HG03439 (cell line): ENCODE results near the gene MYH7B.

Experiments
- ATAC-seq: cut with Tn5 transposase; IDR thresholded peaks from one replicate; pipeline ENCODE4 v1.9.1; 2021; ENCODE audit warnings: mild to moderate bottlenecking, moderate library complexity; ENCODE audit not compliant: unreplicated experiment

The MYH7B gene

GRCh38 chr20:34955231-34956040 is at the start of gene MYH7B, which contains the start of gene GSS:
Gene MYH7B, plus strand, starts transcription at chr20:34955868. Its CDS starts 22,138 bp downstream, at chr20:34978006.
Gene GSS, minus strand, starts transcription at chr20:34955806. Its CDS starts 3,954 bp downstream, at chr20:34951852.
- peak; percentile 92 for ATAC-seq

- no peak for ATAC-seq
Measured at GRCh38 chr20:34907616-34908469, 47.8 kb upstream of the MYH7B start.

- no peak for ATAC-seq
Measured at GRCh38 chr20:34915131-34915530, 40.5 kb upstream of the MYH7B start.

- no peak for ATAC-seq
Measured at GRCh38 chr20:34915749-34916455, 39.8 kb upstream of the MYH7B start.

GRCh38 chr20:34916774-34917354 is 38.8 kb upstream of the MYH7B start:
- ATAC-seq, result no peak

GRCh38 chr20:34920055-34920454 is 35.6 kb upstream of the MYH7B start:
- ATAC-seq, result no peak

GRCh38 chr20:34921436-34921835 is 34.2 kb upstream of the MYH7B start:
- ATAC-seq, result no peak

- no peak for ATAC-seq
Measured at GRCh38 chr20:34922654-34923381, 32.9 kb upstream of the MYH7B start.

- no peak for ATAC-seq
Measured at GRCh38 chr20:34923414-34923813, 32.3 kb upstream of the MYH7B start.

GRCh38 chr20:34925341-34925740 is 30.3 kb upstream of the MYH7B start:
- no peak for ATAC-seq

GRCh38 chr20:34925981-34926380 is 29.7 kb upstream of the MYH7B start:
- ATAC-seq, result no peak

GRCh38 chr20:34926581-34926980 is 29.1 kb upstream of the MYH7B start:
- no peak for ATAC-seq

GRCh38 chr20:34927736-34928135 is 27.9 kb upstream of the MYH7B start:
- no peak for ATAC-seq

GRCh38 chr20:34928411-34928810 is 27.3 kb upstream of the MYH7B start:
- no peak for ATAC-seq

GRCh38 chr20:34931771-34932170 is 23.9 kb upstream of the MYH7B start:
- ATAC-seq, result no peak

- no peak for ATAC-seq
Measured at GRCh38 chr20:34938466-34939163, 17.1 kb upstream of the MYH7B start.

- no peak for ATAC-seq
Measured at GRCh38 chr20:34940081-34940481, 15.6 kb upstream of the MYH7B start.

- no peak for ATAC-seq
Measured at GRCh38 chr20:34941226-34941625, 14.4 kb upstream of the MYH7B start.

- no peak for ATAC-seq
Measured at GRCh38 chr20:34942301-34942700, 13.4 kb upstream of the MYH7B start.
